Esophagus muscularis mucosa (tissue), 4 donors: ENCODE measurements around the gene AURKB. TPM values are rescaled to one million over a fixed set of nuclear protein-coding genes. Genes with fewer than 3 reads are reported as not detected.
"Not testable (repeated sequence)": the region's sequence is repeated elsewhere in the genome, so short reads cannot be mapped to it uniquely, and the experiment has no call there.

ENCODE experiments used
- DNase-seq: peaks from one replicate; pipeline ENCODE4 v3.0.0-alpha.2; 2017; ENCODE audit errors: extremely low spot score
- H3K27ac ChIP-seq, 4 donors: fragments of 200-600 bp; sonication (generic); replicated peaks in 1 of 4; 1 replicate in 3 of 4; 2 replicates in 1 of 4; pipeline ENCODE4 v1.5.1; 2016 to 2019; ENCODE audit warnings: mild to moderate bottlenecking in 1 of 4
- H3K27me3 ChIP-seq, 4 donors: fragments of 200-600 bp; sonication (generic); one replicate each; pipeline versions ENCODE4 v1.5.1 to v1.6.0; 2016 to 2019
- H3K36me3 ChIP-seq, 4 donors: fragments of 200-600 bp; sonication (generic); one replicate each; pipeline ENCODE4 v1.5.1; 2016 to 2019
- H3K4me1 ChIP-seq, 4 donors: fragments of 200-600 bp; sonication (generic); one replicate each; pipeline ENCODE4 v1.5.1; 2016 to 2019
- H3K4me3 ChIP-seq, 4 donors: fragments of 200-600 bp; sonication (generic); 1 replicate in 2 of 4; 2 replicates in 2 of 4; pipeline ENCODE4 v1.5.1; 2016 to 2019; ENCODE audit warnings: mild to moderate bottlenecking in 4 of 4, moderate library complexity in 1 of 4
- H3K9me3 ChIP-seq, 4 donors: fragments of 200-600 bp; sonication (generic); 1 replicate in 3 of 4; 2 replicates in 1 of 4; pipeline ENCODE4 v1.5.1; 2016 to 2019
- EP300 ChIP-seq: sonication (generic); formaldehyde crosslinking; IDR thresholded peaks from one replicate; pipeline ENCODE4 v1.6.1; 2017; ENCODE audit warnings: antibody characterized with exemption
- POLR2A ChIP-seq: fragments of 450-650 bp; IDR thresholded peaks from one replicate; pipeline ENCODE4 v1.6.1; 2017; ENCODE audit warnings: antibody characterized with exemption, moderate library complexity, mild to moderate bottlenecking, low read depth
- POLR2AphosphoS5 ChIP-seq, 2 donors: sonication (generic); formaldehyde crosslinking; IDR thresholded peaks; one replicate each; pipeline ENCODE4 v1.6.1; 2017; ENCODE audit warnings: antibody characterized with exemption in 2 of 2
- WGBS: methylation state at CpG from one replicate; pipeline ENCODE4 v1.1.5; 2018; 5-methylcytosine and 5-hydroxymethylcytosine counted together
- intact Hi-C: fragments of 100-400 bp; cut with DNase I; formaldehyde crosslinking; loops from one replicate; pipeline ENCODE4 v1.15.1; 2023
- total RNA-seq, 4 donors: library from RNA; depleted of rRNA; stranded (reverse); fragments of >200 nt; gene quantifications; one replicate each; pipeline versions ENCODE4 v1.1.0 to v1.2.1, GENCODE V29; 2016
- TF ChIP-seq, protein P1 (sequence below), 3 experiments: fragments of 200-600 bp in 2 of 3; fragments of 450-650 bp in 1 of 3; sonication (generic) in 2 of 3; IDR thresholded peaks; one replicate each; pipeline ENCODE4 v1.5.1; 2017 to 2019; ENCODE audit warnings: antibody characterized with exemption in 3 of 3, mild to moderate bottlenecking in 2 of 3, moderate library complexity in 1 of 3

The AURKB gene
- total RNA-seq, 4 donors from 2014 or later: 1.5 TPM; not detected in 3

GRCh38 chr17:8255499-8255898 is 45.1 kb upstream of the AURKB start:
- H3K9me3 ChIP-seq: no peaks in the 10 kb centered on the region
- H3K36me3 ChIP-seq: peaks cover 17 to 68% (median 61%) of the 10 kb centered on the region in 4 donors
- no peaks in the 10 kb centered on the region for H3K4me1 ChIP-seq
- H3K27me3 ChIP-seq: no peaks in the 10 kb centered on the region
- H3K4me3 ChIP-seq: no peak overlapping the region
- intact Hi-C loops: no loop called here
- 88% methylated on average over 9 of the region's 9 CpGs for WGBS
- TF ChIP-seq POLR2AphosphoS5 (IDR thresholded peaks at IDR 0.05) (no peak), POLR2A (no peak), EP300 (no peak)
- TF ChIP-seq, protein P1, sequence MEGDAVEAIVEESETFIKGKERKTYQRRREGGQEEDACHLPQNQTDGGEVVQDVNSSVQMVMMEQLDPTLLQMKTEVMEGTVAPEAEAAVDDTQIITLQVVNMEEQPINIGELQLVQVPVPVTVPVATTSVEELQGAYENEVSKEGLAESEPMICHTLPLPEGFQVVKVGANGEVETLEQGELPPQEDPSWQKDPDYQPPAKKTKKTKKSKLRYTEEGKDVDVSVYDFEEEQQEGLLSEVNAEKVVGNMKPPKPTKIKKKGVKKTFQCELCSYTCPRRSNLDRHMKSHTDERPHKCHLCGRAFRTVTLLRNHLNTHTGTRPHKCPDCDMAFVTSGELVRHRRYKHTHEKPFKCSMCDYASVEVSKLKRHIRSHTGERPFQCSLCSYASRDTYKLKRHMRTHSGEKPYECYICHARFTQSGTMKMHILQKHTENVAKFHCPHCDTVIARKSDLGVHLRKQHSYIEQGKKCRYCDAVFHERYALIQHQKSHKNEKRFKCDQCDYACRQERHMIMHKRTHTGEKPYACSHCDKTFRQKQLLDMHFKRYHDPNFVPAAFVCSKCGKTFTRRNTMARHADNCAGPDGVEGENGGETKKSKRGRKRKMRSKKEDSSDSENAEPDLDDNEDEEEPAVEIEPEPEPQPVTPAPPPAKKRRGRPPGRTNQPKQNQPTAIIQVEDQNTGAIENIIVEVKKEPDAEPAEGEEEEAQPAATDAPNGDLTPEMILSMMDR (IDR thresholded peaks at IDR 0.05): no peak
- no peak for DNase-seq
- H3K27ac ChIP-seq: no peak overlapping the region

- TF ChIP-seq POLR2AphosphoS5 (IDR thresholded peaks at IDR 0.05): no peak
- TF ChIP-seq, protein P1 (IDR thresholded peaks at IDR 0.05): no peak
- TF ChIP-seq POLR2A: no peak
- no peak for TF ChIP-seq EP300
- Histone ChIP-seq H3K27ac (no peak overlapping the region), H3K4me3 (no peak overlapping the region), H3K36me3 (peaks cover 16 to 61% (median 56%) of the 10 kb centered on the region in 4 donors), H3K4me1 (peaks cover 2 to 4% (median 2%) of the 10 kb centered on the region in 4 donors), H3K27me3 (no peaks in the 10 kb centered on the region), H3K9me3 (no peaks in the 10 kb centered on the region)
- WGBS: 94% methylated on average over 11 of the region's 11 CpGs
- no peak for DNase-seq
- intact Hi-C loops: no loop called here
Observed at GRCh38 chr17:8254881-8255280, 44.5 kb upstream of the AURKB start.

- DNase-seq: no peak
- 75% methylated on average over 7 of the region's 8 CpGs for WGBS
- H3K36me3 ChIP-seq: peaks cover 16 to 51% (median 48%) of the 10 kb centered on the region in 4 donors
- no peaks in the 10 kb centered on the region for H3K9me3 ChIP-seq
- H3K27me3 ChIP-seq: no peaks in the 10 kb centered on the region
- H3K4me3 ChIP-seq: no peak overlapping the region
- intact Hi-C loops: no loop called here
- TF ChIP-seq POLR2A (no peak), POLR2AphosphoS5 (IDR thresholded peaks at IDR 0.05) (no peak), EP300 (no peak)
- TF ChIP-seq, protein P1 (IDR thresholded peaks at IDR 0.05): no peak
- peaks cover 8 to 10% (median 9%) of the 10 kb centered on the region in 4 donors for H3K4me1 ChIP-seq
- H3K27ac ChIP-seq: no peak overlapping the region
Observed at GRCh38 chr17:8253801-8254200, 43.4 kb upstream of the AURKB start.

DNA sequence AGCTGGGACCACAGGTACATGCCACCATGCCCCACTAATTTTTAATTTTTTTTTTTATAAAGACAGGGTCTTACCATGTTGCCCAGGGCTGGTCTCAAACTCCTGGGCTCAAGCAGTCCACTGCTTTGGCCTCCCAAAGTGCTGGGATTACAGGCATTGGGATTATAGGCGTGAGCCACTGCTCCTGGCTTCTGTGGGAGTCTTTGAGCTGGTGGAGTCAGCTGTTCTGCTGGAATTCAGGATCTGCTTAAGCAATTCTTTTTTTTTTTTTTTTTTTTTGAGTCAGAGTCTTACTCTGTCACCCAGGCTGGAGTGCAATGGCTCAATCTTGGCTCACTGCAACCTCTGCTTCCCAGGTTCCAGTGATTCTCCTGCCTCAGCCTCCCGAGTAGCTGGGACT is 41.0 kb upstream of the AURKB start:
- Histone ChIP-seq H3K4me1 (peaks cover 11 to 28% (median 23%) of the 10 kb centered on the region in 4 donors), H3K36me3 (peaks cover 4 to 29% (median 27%) of the 10 kb centered on the region in 4 donors)
- DNase-seq, intact Hi-C loops, H3K4me3 ChIP-seq, H3K27ac ChIP-seq, H3K9me3 ChIP-seq, H3K27me3 ChIP-seq: not testable (repeated sequence)
- 60% methylated on average over 2 of the region's 2 CpGs for WGBS

DNA sequence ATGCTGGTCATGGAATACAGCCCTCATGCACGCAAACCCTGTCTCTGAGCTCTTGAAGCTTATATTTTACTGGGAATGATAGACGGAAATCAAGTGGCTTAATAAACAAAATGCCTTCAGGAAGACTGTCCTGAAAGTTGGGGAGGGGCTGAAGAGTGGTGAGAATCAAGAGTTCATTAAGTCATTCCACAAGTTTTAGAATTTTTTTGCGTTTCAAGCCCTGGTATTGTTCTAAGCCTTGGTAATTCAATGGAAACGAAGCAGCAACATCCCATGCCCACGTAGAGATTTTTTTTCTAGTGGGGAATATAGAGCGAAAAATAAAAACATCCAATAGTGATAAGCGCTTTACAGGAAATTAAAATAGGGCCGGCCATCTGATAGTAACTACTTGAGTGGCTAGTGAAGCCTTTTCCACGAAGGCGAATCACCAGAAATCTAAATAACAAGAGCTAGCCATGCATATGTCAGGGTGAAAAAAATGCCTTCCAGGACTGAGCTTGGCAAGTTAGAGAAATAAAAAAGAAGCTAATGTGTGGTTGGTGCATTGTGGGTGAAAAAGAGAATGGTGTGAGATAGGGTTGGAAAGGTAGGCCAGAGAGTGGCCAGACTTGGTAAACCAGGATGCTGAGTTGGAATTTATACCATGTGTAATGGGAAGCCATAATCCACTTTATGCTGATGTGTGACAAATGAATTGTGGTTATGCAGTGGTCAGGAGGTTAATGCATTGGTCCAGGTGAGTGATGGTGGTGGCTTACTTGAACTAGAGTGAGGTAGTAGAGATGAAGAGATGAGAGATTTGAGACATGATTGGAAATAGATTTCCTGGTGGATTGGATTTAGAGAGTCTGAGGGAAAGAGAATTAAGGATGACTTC is 39.5 kb upstream of the AURKB start:
- WGBS: 14% methylated on average over 10 of the region's 10 CpGs
- Histone ChIP-seq H3K27me3 (no peaks in the 10 kb centered on the region), H3K4me3 (peak overlapping the region; percentile 70 to 89 (median 72)), H3K27ac (peak overlapping the region; percentile 97 to 99 (median 98)), H3K36me3 (peaks cover 5 to 22% (median 13%) of the 10 kb centered on the region in 4 donors), H3K4me1 (peaks cover 13 to 33% (median 26%) of the 10 kb centered on the region in 4 donors), H3K9me3 (no peaks in the 10 kb centered on the region)
- TF ChIP-seq POLR2A: no peak
- TF ChIP-seq, protein P1 (IDR thresholded peaks at IDR 0.05): no peak
- TF ChIP-seq POLR2AphosphoS5 (IDR thresholded peaks at IDR 0.05): no peak
- intact Hi-C loops: loop anchor here (5.0 kb wide), 1 partner anchor 37 kb away; the partner anchor contains the start of gene RANGRF
- no peak for DNase-seq
